Measurements from ENCODE around the gene CDYL2.
A peak's percentile ranks its signal among the peaks of the same experiment; 100 is the strongest.

Gene CDYL2

GRCh38 chr16:80618862-80619648, 185.3 kb downstream of the CDYL2 start:
- no peak for DNase-seq

GRCh38 chr16:80616362-80616761, 188.0 kb downstream of the CDYL2 start:
- no peak for DNase-seq

- no peak for DNase-seq
These were observed 188.7 kb downstream of the CDYL2 start for GRCh38 chr16:80615735-80616134.

- no peak for DNase-seq
These were observed 189.3 kb downstream of the CDYL2 start for GRCh38 chr16:80614908-80615671.

GRCh38 chr16:80612461-80613017, 191.9 kb downstream of the CDYL2 start:
- no peak for DNase-seq

GRCh38 chr16:80611930-80612327, 192.5 kb downstream of the CDYL2 start:
- DNase-seq: no peak

- DNase-seq: no peak
These were observed 193.0 kb downstream of the CDYL2 start for GRCh38 chr16:80611171-80611929.

GRCh38 chr16:80610481-80611156, 193.8 kb downstream of the CDYL2 start:
- no peak for DNase-seq

GRCh38 chr16:80608946-80609345, 195.5 kb downstream of the CDYL2 start:
- no peak for DNase-seq

- DNase-seq: no peak
These were observed 197.2 kb downstream of the CDYL2 start for GRCh38 chr16:80607204-80607603.

- no peak for DNase-seq
These were observed 198.1 kb downstream of the CDYL2 start for GRCh38 chr16:80606221-80606766.

- peak; percentile 18 for DNase-seq
These were observed 199.6 kb downstream of the CDYL2 start for GRCh38 chr16:80604600-80605355.

GRCh38 chr16:80602894-80603293, 201.5 kb downstream of the CDYL2 start:
- DNase-seq: no peak

GRCh38 chr16:80601182-80601581, 203.2 kb downstream of the CDYL2 start:
- no peak for DNase-seq

- no peak for DNase-seq
These were observed 204.9 kb downstream of the CDYL2 start for GRCh38 chr16:80599466-80599865.

GRCh38 chr16:80596507-80597207, 207.7 kb downstream of the CDYL2 start:
- DNase-seq: no peak

- no peak for DNase-seq
These were observed 209.6 kb downstream of the CDYL2 start for GRCh38 chr16:80594756-80595155.

- DNase-seq: no peak
These were observed 212.1 kb downstream of the CDYL2 start for GRCh38 chr16:80592273-80592672.

- DNase-seq: peak; percentile 84
These were observed 213.1 kb downstream of the CDYL2 start for GRCh38 chr16:80591071-80591915.

- no peak for DNase-seq
These were observed 217.3 kb downstream of the CDYL2 start for GRCh38 chr16:80587071-80587470.

All from activated CD4-positive, alpha-beta T cell treated with anti-CD3 and anti-CD28 coated beads, Interleukin-2, Interleukin-6, amounts not matched to agents 100 ng/mL and 50 ng/mL, durations not matched to agents 16 hours and 8 hours (primary cell).